K562 (cell line): Measurements from ENCODE around the gene CPM. TPM values are rescaled to one million over a fixed set of nuclear protein-coding genes. Genes with fewer than 3 reads are reported as not detected.

Experiments
- ATAC-seq: fragments of 200-7000 bp; cut with Tn5 transposase; 3 replicates; pipeline ENCODE4 v1.9.1; 2020; ENCODE audit warnings: moderate library complexity
- BruUV-seq: library from RNA; stranded (reverse); fragments of 400-500 nt; replicated peaks from 2 replicates; lab custom pipeline; 2021; lab: Mats Ljungman, UMichigan
- CTCF ChIA-PET: fragments of 300-600 bp; formaldehyde crosslinking; extraction: SDS; loops from one replicate; lab custom pipeline; 2021; ENCODE audit warnings: low intra/inter-chr PET ratio; lab: Yijun Ruan, JAX
- POLR2A ChIA-PET: fragments of 300-600, 350-650 bp; sonication (Branson Sonifier 250); formaldehyde crosslinking; extraction: SDS; loops from one replicate; lab custom pipeline; 2021; ENCODE audit warnings: antibody characterized with exemption, inconsistent platforms; lab: Yijun Ruan, JAX
- DNase-seq, 4 experiments: peaks; one replicate each; pipeline versions ENCODE4 v3.0.0 to v3.0.0-alpha.2; 2011 to 2018; ENCODE audit warnings: low spot score in 3 of 4, mixed read lengths in 3 of 4; ENCODE audit errors: extremely low read depth in 1 of 4
- FAIRE-seq: peaks from 2 replicates; lab custom pipeline; 2011; peaks lifted over from hg19 to GRCh38; lab: Jason Lieb, UNC
- H2AFZ ChIP-seq: 2 replicates; pipeline ENCODE4 v1.6.0; 2011; ENCODE audit warnings: low read depth, low read length, control low read depth, inconsistent platforms
- H3K27ac ChIP-seq: fragments of 200-600 bp; 3 replicates; pipeline ENCODE4 v1.8.0; 2011; ENCODE audit warnings: low read depth, mild to moderate bottlenecking, control low read depth, inconsistent platforms, low read length, moderate library complexity, mixed read lengths; ENCODE audit errors: extremely low read depth
- H3K27me3 ChIP-seq, 2 experiments: fragments of 300-600 bp in 1 of 2; 2 replicates in 1 of 2; 3 replicates in 1 of 2; pipeline versions ENCODE4 v1.6.0 to v1.8.0; 2011; ENCODE audit warnings: inconsistent platforms in 2 of 2, low read length in 2 of 2, mild to moderate bottlenecking in 1 of 2, mixed read lengths in 1 of 2, moderate library complexity in 1 of 2; ENCODE audit not compliant: control insufficient read depth in 2 of 2, insufficient read depth in 2 of 2
- H3K36me3 ChIP-seq: fragments of 300-600 bp; 3 replicates; pipeline ENCODE4 v1.8.0; 2011; ENCODE audit warnings: mild to moderate bottlenecking, low read length, inconsistent platforms; ENCODE audit not compliant: control insufficient read depth, insufficient read depth
- H3K4me1 ChIP-seq, 2 experiments: fragments of 200-600 bp in 1 of 2; replicated peaks in 1 of 2; 2 replicates in 1 of 2; 3 replicates in 1 of 2; pipeline versions ENCODE4 v1.5.1 to v1.8.0; 2011; ENCODE audit warnings: inconsistent platforms in 2 of 2, low read length in 2 of 2, mild to moderate bottlenecking in 1 of 2, mixed read lengths in 1 of 2, moderate library complexity in 1 of 2; ENCODE audit not compliant: control insufficient read depth in 2 of 2, insufficient read depth in 2 of 2
- H3K4me2 ChIP-seq: 2 replicates; pipeline ENCODE4 v1.6.1; 2011; ENCODE audit warnings: low read length, control low read depth, inconsistent platforms, mixed read lengths; ENCODE audit not compliant: insufficient read depth
- H3K4me3 ChIP-seq: fragments of 200-600 bp; sonication (generic), shearing (Covaris generic); 2 replicates; pipeline ENCODE4 v1.5.1; 2016; ENCODE audit warnings: control low read depth, inconsistent platforms
- H3K79me2 ChIP-seq: fragments of 200-600 bp; 3 replicates; pipeline ENCODE4 v1.8.0; 2011; ENCODE audit warnings: low read length, inconsistent platforms; ENCODE audit not compliant: control insufficient read depth, insufficient read depth
- H3K9ac ChIP-seq, 2 experiments: 2 replicates each; pipeline versions ENCODE4 v1.6.0 to v1.6.1; 2011; ENCODE audit warnings: low read depth in 2 of 2, low read length in 2 of 2, control low read depth in 1 of 2, inconsistent platforms in 1 of 2, mild to moderate bottlenecking in 1 of 2, mixed read lengths in 1 of 2; ENCODE audit not compliant: insufficient read depth in 1 of 2
- H3K9me1 ChIP-seq: one replicate; pipeline ENCODE4 v1.6.0; 2011; ENCODE audit warnings: inconsistent platforms, mild to moderate bottlenecking, low read length, moderate library complexity; ENCODE audit not compliant: control insufficient read depth, insufficient read depth
- H3K9me3 ChIP-seq: replicated peaks from 2 replicates; pipeline ENCODE4 v1.5.1; 2011; ENCODE audit warnings: low read depth, low read length, inconsistent platforms; ENCODE audit not compliant: control insufficient read depth, insufficient read depth
- H4K20me1 ChIP-seq: replicated peaks from 2 replicates; pipeline ENCODE4 v1.6.1; 2011; ENCODE audit warnings: low read length, inconsistent platforms, mixed read lengths; ENCODE audit not compliant: control insufficient read depth, insufficient read depth
- CCNT2 ChIP-seq: IDR thresholded peaks from 2 replicates; pipeline ENCODE4 v1.6.1; 2011; ENCODE audit warnings: borderline replicate concordance, low read depth, mild to moderate bottlenecking, moderate library complexity, mixed read lengths, low read length; ENCODE audit not compliant: insufficient read length; ENCODE audit errors: extremely low read depth
- FOSL1 ChIP-seq: fragments of 200-800 bp; sonication (Bioruptor generic); conservative IDR thresholded peaks from 2 replicates; pipeline ENCODE4 v1.6.1; 2016; ENCODE audit warnings: missing genetic modification characterization, missing compliant biosample characterization
- GABPA ChIP-seq: fragments of 200-800 bp; sonication (Bioruptor generic); conservative IDR thresholded peaks from 2 replicates; pipeline ENCODE4 v1.6.1; 2016; ENCODE audit warnings: low read depth, missing genetic modification characterization, missing compliant biosample characterization
- GTF2E2 ChIP-seq: fragments of 200-800 bp; sonication (Bioruptor generic); IDR thresholded peaks from 2 replicates; pipeline ENCODE4 v1.6.1; 2016; ENCODE audit warnings: missing genetic modification characterization, missing compliant biosample characterization
- HMGXB4 ChIP-seq: sonication (generic); formaldehyde crosslinking; IDR thresholded peaks from 2 replicates; pipeline ENCODE4 v1.8.1; 2023; ENCODE audit warnings: mild to moderate bottlenecking, missing genetic modification reagents
- MCM2 ChIP-seq: fragments of 450-650 bp; IDR thresholded peaks from 2 replicates; pipeline ENCODE4 v1.6.1; 2017; ENCODE audit warnings: low read depth, mild to moderate bottlenecking
- ZKSCAN8 ChIP-seq: fragments of 200-800 bp; sonication (Bioruptor generic); IDR thresholded peaks from 2 replicates; pipeline ENCODE4 v1.6.1; 2016; ENCODE audit warnings: missing genetic modification characterization, missing compliant biosample characterization
- ZNF146 ChIP-seq: IDR thresholded peaks from one replicate; pipeline ENCODE4 v1.6.1; 2018; ENCODE audit warnings: missing compliant biosample characterization; ENCODE audit not compliant: unreplicated experiment
- ZNF224 ChIP-seq: sonication (generic); formaldehyde crosslinking; IDR thresholded peaks from 2 replicates; pipeline ENCODE4 v1.8.0; 2022; ENCODE audit warnings: mild to moderate bottlenecking, missing genetic modification reagents
- ZNF23 ChIP-seq: fragments of 250-450 bp; sonication (Bioruptor Pico); IDR thresholded peaks from 2 replicates; pipeline ENCODE4 v1.4.0; 2020; ENCODE audit warnings: mild to moderate bottlenecking
- ZNF583 ChIP-seq: fragments of 250-450 bp; sonication (Bioruptor Pico); IDR thresholded peaks from 2 replicates; pipeline ENCODE4 v1.4.0; 2020
- ZNF830 ChIP-seq: fragments of 250-450 bp; sonication (Bioruptor Pico); IDR thresholded peaks from 2 replicates; pipeline ENCODE4 v1.5.0; 2021; ENCODE audit warnings: mild to moderate bottlenecking
- WGBS: fragments of 100-300 bp; shearing (Covaris generic); methylation state at CpG from one replicate; pipeline ENCODE4 v1.1.6; 2016; ENCODE audit warnings: low coverage, mixed read lengths; ENCODE audit not compliant: insufficient coverage; ENCODE audit errors: missing lambda C conversion rate; 5-methylcytosine and 5-hydroxymethylcytosine counted together
- in situ Hi-C: fragments of 300-500 bp; cut with MboI; formaldehyde crosslinking; loops from 4 replicates; pipeline ENCODE4 v1.15.0; 2018; ENCODE audit warnings: inconsistent platforms, mixed read lengths
- intact Hi-C: fragments of 100-400 bp; cut with micrococcal nuclease; formaldehyde crosslinking; loops from 2 replicates; pipeline ENCODE4 v1.14.2; 2022
- polyA plus RNA-seq, 8 experiments: library from polyadenylated mRNA; depleted of rRNA in 4 of 8; stranded (reverse) in 5 of 8; unstranded in 3 of 8; fragments of >200 nt; fragmentation: Nextera tagmentation in 2 of 8; fragmentation: Illumina TruSeq in 1 of 8; extraction: Ambion mirVana in 2 of 8; extraction: Trizol in 1 of 8; gene quantifications; 2 replicates each; pipeline versions ENCODE4 v1.2.1 to v1.2.3, GENCODE V29; 2011 to 2014; ENCODE audit warnings: inconsistent platforms in 1 of 8, missing spikeins in 1 of 8
- total RNA-seq, 7 experiments: library from RNA; depleted of rRNA in 6 of 7; stranded (reverse); fragments of >200 nt in 6 of 7; fragmentation: Illumina TruSeq in 2 of 7; extraction: Trizol in 2 of 7; gene quantifications; 2 replicates each; pipeline versions ENCODE4 v1.2.1 to v1.2.3, GENCODE V29; 2011 to 2021; ENCODE audit warnings: low replicate concordance in 1 of 7
- TF ChIP-seq, protein P1 (sequence below): IDR thresholded peaks from 3 replicates; pipeline ENCODE4 v1.6.1; 2011; ENCODE audit warnings: borderline replicate concordance, mild to moderate bottlenecking, moderate library complexity; ENCODE audit not compliant: insufficient read length; ENCODE audit errors: extremely low read depth

CPM gene
- total and polyA plus RNA-seq, 9 of the 15 experiments (the other 6 are each of a cell fraction or from before 2014, with no cell fraction given): 0.31 TPM; not detected in 8

DNA sequence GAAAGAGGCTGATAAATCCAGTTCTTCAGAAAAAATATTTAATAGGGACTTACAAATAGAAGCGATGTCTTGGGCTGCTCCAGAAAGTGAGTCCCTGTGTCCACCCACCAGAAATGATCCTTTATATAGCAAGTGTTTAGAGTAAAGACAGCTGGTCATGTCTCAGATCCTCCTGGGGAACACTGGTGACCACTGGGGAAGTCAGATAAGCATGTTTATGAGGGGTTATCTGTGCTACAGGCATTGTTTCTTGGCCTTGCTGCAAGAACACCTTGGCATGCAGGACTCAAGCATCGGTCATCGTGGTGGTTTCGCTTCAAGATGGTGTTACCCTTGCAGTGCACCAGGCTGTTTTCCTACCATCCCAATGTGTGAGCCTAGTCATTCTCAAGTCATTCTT lies 27.2 kb downstream of the CPM start (continued):
- TF ChIP-seq CCNT2: no peak
- TF ChIP-seq ZKSCAN8 (CRISPR knock-in tag): no peak
- no peak for TF ChIP-seq ZNF146 (CRISPR knock-in tag)
- no peak for TF ChIP-seq GTF2E2
- TF ChIP-seq ZNF583 (CRISPR knock-in tag): no peak
- no peak for TF ChIP-seq MCM2

DNA sequence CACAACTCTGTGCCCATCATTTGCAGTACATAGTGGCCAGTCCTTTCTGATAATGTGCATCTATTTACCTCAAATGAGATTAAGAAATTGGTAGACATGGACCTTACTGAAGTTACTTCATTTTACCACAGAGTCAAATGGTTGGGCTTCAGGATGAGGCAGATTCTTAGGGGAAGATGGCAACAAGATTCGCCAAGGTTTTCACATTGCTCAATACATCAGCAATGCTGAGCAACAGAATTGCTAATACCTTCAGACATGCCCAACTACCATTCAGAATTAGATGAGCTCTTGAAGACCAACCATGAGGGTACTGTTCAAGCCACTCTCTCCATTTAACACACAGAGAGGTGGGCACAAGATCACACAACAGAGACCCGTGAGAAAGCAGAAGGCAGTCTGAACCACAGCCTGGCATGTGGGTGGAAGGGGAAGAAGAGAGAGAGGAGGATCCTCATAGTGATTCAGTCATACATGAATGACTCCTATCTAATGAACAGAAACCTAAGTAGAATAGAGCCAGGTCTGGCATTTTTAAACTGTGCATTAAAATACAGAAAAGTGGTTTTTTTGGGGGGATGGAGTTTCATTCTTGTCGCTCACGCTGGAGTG lies 28.5 kb downstream of the CPM start:
- ChIA-PET POLR2A (no interaction called here), CTCF (no interaction called here)
- DNase-seq (no peak), ATAC-seq (no peak), FAIRE-seq (no peak)
- Histone ChIP-seq H3K79me2 (no peaks in the 10 kb centered on the region), H3K4me1 (no peaks in the 10 kb centered on the region; a peak in 1 of 5 replicates), H3K27me3 (peaks cover 15 to 16% of the 10 kb centered on the region in 2 experiments; a peak in 3 of 5 replicates), H3K4me2 (no peak overlapping the region), H2AFZ (no peak overlapping the region), H3K9me3 (no peaks in the 10 kb centered on the region), H3K9me1 (no peaks in the 10 kb centered on the region), H3K9ac (no peak overlapping the region), H3K4me3 (no peak overlapping the region), H3K36me3 (no peaks in the 10 kb centered on the region), H4K20me1 (no peaks in the 10 kb centered on the region; the same call in 1 of the 2 replicates), H3K27ac (no peak overlapping the region)
- in situ Hi-C loops: no loop called here
- intact Hi-C loops: no loop called here
- 0% methylated on average over 4 of the region's 4 CpGs for WGBS
- BruUV-seq: no TSS peak
- TF ChIP-seq ZNF830 (CRISPR knock-in tag) (no peak), FOSL1 (no peak), GABPA (no peak), ZNF224 (CRISPR knock-in tag) (no peak), HMGXB4 (CRISPR knock-in tag) (no peak), ZNF23 (no peak)
- TF ChIP-seq, protein P1, sequence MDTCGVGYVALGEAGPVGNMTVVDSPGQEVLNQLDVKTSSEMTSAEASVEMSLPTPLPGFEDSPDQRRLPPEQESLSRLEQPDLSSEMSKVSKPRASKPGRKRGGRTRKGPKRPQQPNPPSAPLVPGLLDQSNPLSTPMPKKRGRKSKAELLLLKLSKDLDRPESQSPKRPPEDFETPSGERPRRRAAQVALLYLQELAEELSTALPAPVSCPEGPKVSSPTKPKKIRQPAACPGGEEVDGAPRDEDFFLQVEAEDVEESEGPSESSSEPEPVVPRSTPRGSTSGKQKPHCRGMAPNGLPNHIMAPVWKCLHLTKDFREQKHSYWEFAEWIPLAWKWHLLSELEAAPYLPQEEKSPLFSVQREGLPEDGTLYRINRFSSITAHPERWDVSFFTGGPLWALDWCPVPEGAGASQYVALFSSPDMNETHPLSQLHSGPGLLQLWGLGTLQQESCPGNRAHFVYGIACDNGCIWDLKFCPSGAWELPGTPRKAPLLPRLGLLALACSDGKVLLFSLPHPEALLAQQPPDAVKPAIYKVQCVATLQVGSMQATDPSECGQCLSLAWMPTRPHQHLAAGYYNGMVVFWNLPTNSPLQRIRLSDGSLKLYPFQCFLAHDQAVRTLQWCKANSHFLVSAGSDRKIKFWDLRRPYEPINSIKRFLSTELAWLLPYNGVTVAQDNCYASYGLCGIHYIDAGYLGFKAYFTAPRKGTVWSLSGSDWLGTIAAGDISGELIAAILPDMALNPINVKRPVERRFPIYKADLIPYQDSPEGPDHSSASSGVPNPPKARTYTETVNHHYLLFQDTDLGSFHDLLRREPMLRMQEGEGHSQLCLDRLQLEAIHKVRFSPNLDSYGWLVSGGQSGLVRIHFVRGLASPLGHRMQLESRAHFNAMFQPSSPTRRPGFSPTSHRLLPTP: no peak
